ENCODE results near the gene APLF.

GRCh38 chr2:68512966-68513365, 45.6 kb downstream of the APLF start:
- no peak for TF ChIP-seq POLR2AphosphoS5 (IDR thresholded peaks at IDR 0.05; ENCODE audit: low read depth, low read length)
- no peak for TF ChIP-seq TAF1 (IDR thresholded peaks at IDR 0.05; ENCODE audit: borderline replicate concordance, insufficient read depth, low read length)
- TF ChIP-seq, protein P1, sequence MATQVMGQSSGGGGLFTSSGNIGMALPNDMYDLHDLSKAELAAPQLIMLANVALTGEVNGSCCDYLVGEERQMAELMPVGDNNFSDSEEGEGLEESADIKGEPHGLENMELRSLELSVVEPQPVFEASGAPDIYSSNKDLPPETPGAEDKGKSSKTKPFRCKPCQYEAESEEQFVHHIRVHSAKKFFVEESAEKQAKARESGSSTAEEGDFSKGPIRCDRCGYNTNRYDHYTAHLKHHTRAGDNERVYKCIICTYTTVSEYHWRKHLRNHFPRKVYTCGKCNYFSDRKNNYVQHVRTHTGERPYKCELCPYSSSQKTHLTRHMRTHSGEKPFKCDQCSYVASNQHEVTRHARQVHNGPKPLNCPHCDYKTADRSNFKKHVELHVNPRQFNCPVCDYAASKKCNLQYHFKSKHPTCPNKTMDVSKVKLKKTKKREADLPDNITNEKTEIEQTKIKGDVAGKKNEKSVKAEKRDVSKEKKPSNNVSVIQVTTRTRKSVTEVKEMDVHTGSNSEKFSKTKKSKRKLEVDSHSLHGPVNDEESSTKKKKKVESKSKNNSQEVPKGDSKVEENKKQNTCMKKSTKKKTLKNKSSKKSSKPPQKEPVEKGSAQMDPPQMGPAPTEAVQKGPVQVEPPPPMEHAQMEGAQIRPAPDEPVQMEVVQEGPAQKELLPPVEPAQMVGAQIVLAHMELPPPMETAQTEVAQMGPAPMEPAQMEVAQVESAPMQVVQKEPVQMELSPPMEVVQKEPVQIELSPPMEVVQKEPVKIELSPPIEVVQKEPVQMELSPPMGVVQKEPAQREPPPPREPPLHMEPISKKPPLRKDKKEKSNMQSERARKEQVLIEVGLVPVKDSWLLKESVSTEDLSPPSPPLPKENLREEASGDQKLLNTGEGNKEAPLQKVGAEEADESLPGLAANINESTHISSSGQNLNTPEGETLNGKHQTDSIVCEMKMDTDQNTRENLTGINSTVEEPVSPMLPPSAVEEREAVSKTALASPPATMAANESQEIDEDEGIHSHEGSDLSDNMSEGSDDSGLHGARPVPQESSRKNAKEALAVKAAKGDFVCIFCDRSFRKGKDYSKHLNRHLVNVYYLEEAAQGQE (IDR thresholded peaks at IDR 0.05; ENCODE audit: insufficient read depth in 1 of 2, low read depth in 2 of 2, low read length in 2 of 2) = no peak

Data from PFSK-1 (cell line).